H1 (cell line): ENCODE measurements around the gene MMS19. TPM values are rescaled to one million over a fixed set of nuclear protein-coding genes. Genes with fewer than 3 reads are reported as not detected.

Source experiments
- CTCF ChIA-PET: fragments of 300-600 bp; sonication (Branson Sonifier 250); formaldehyde crosslinking; loops from one replicate; lab custom pipeline; 2021; ENCODE audit not compliant: partially characterized antibody; lab: Charles Lee
- POLR2A ChIA-PET: fragments of 300-600 bp; sonication (Branson Sonifier 250); formaldehyde crosslinking; loops from one replicate; lab custom pipeline; 2021; ENCODE audit warnings: inconsistent platforms; ENCODE audit not compliant: partially characterized antibody; lab: Charles Lee
- DNase-seq, 2 experiments: peaks; one replicate each; pipeline versions ENCODE4 v3.0.0 to v3.0.0-alpha.2; 2010 to 2022; ENCODE audit warnings: low spot score in 2 of 2, low read depth in 1 of 2, mixed read lengths in 1 of 2
- FAIRE-seq: peaks from 2 replicates; lab custom pipeline; 2011; peaks lifted over from hg19 to GRCh38; lab: Jason Lieb, UNC
- H2AFZ ChIP-seq: 2 replicates; pipeline ENCODE4 v1.8.1; 2012; ENCODE audit warnings: low read length, inconsistent platforms
- H2AK5ac ChIP-seq: 2 replicates; pipeline ENCODE4 v1.6.1; 2013; ENCODE audit warnings: low read depth, low read length
- H2BK120ac ChIP-seq: replicated peaks from 2 replicates; pipeline ENCODE3; 2013; ENCODE audit warnings: low read depth, low read length, inconsistent platforms
- H2BK12ac ChIP-seq: 2 replicates; pipeline ENCODE4 v1.6.1; 2013; ENCODE audit warnings: low read depth, low read length
- H2BK15ac ChIP-seq: 2 replicates; pipeline ENCODE4 v1.6.1; 2013; ENCODE audit warnings: low read length
- H2BK20ac ChIP-seq: 2 replicates; pipeline ENCODE4 v1.6.1; 2013; ENCODE audit warnings: low read length
- H2BK5ac ChIP-seq: 2 replicates; pipeline ENCODE4 v1.6.1; 2013; ENCODE audit warnings: low read depth, low read length
- H3K14ac ChIP-seq: 2 replicates; pipeline ENCODE4 v1.6.1; 2013; ENCODE audit warnings: inconsistent platforms; ENCODE audit not compliant: insufficient read length
- H3K18ac ChIP-seq: 2 replicates; pipeline ENCODE4 v1.6.1; 2013; ENCODE audit warnings: low read length; ENCODE audit errors: extremely low read depth
- H3K23ac ChIP-seq: 2 replicates; pipeline ENCODE4 v1.6.1; 2013; ENCODE audit warnings: inconsistent platforms; ENCODE audit not compliant: insufficient read length
- H3K23me2 ChIP-seq: 2 replicates; pipeline ENCODE4 v1.6.1; 2013; ENCODE audit warnings: low read depth, low read length
- H3K27ac ChIP-seq: 2 replicates; pipeline ENCODE4 v1.6.1; 2011; ENCODE audit warnings: low read depth, low read length, inconsistent platforms
- H3K27me3 ChIP-seq, 4 experiments: replicated peaks in 1 of 4; 1 replicate in 1 of 4; 2 replicates in 3 of 4; pipeline versions ENCODE4 v1.6.1 to v1.8.1; 2011 to 2013; ENCODE audit warnings: low read length in 3 of 4, mild to moderate bottlenecking in 3 of 4, inconsistent platforms in 2 of 4, mixed read lengths in 2 of 4, moderate library complexity in 1 of 4; ENCODE audit not compliant: control insufficient read depth in 3 of 4, insufficient read depth in 3 of 4; ENCODE audit errors: extremely low read depth in 1 of 4
- H3K36me3 ChIP-seq, 4 experiments: 2 replicates each; pipeline versions ENCODE4 v1.6.1 to v1.8.1; 2011 to 2013; ENCODE audit warnings: mild to moderate bottlenecking in 4 of 4, low read length in 3 of 4, moderate library complexity in 2 of 4, control low read depth in 1 of 4, inconsistent platforms in 1 of 4; ENCODE audit not compliant: insufficient read depth in 4 of 4, control insufficient read depth in 2 of 4
- H3K4ac ChIP-seq: replicated peaks from 2 replicates; pipeline ENCODE3; 2013; ENCODE audit warnings: low read length, low read depth, mixed read lengths, inconsistent platforms; ENCODE audit not compliant: insufficient read length
- H3K4me1 ChIP-seq, 4 experiments: replicated peaks in 1 of 4; 1 replicate in 1 of 4; 2 replicates in 3 of 4; pipeline versions ENCODE4 v1.6.1 to v1.8.1; 2011 to 2013; ENCODE audit warnings: low read length in 3 of 4, inconsistent platforms in 2 of 4, mixed read lengths in 1 of 4; ENCODE audit not compliant: insufficient read depth in 4 of 4, control insufficient read depth in 3 of 4
- H3K4me2 ChIP-seq, 2 experiments: 2 replicates each; pipeline versions ENCODE4 v1.6.1 to v1.8.1; 2011 to 2013; ENCODE audit warnings: low read depth in 2 of 2, low read length in 2 of 2, control low read depth in 1 of 2, inconsistent platforms in 1 of 2, mild to moderate bottlenecking in 1 of 2; ENCODE audit not compliant: insufficient read depth in 1 of 2
- H3K4me3 ChIP-seq, 4 experiments: fragments of 200-600, 300-600 bp in 1 of 4; sonication (generic), shearing (Covaris generic), sonication (Bioruptor Twin) in 1 of 4; 2 replicates each; pipeline versions ENCODE4 v1.5.1 to v1.8.1; 2011 to 2016; ENCODE audit warnings: low read length in 4 of 4, low read depth in 3 of 4, control low read depth in 2 of 4, inconsistent platforms in 2 of 4, mild to moderate bottlenecking in 2 of 4, mixed read lengths in 1 of 4, moderate library complexity in 1 of 4; ENCODE audit not compliant: insufficient read depth in 2 of 4; ENCODE audit errors: extremely low read depth in 1 of 4
- H3K56ac ChIP-seq: replicated peaks from 2 replicates; pipeline ENCODE3; 2013; ENCODE audit warnings: low read depth, mild to moderate bottlenecking, mixed read lengths, low read length, inconsistent platforms; ENCODE audit not compliant: insufficient read length
- H3K79me1 ChIP-seq: 2 replicates; pipeline ENCODE4 v1.6.1; 2013; ENCODE audit warnings: low read depth, low read length, control low read depth
- H3K79me2 ChIP-seq, 2 experiments: 2 replicates each; pipeline versions ENCODE4 v1.6.1 to v1.8.1; 2012 to 2013; ENCODE audit warnings: low read length in 2 of 2, mild to moderate bottlenecking in 2 of 2, inconsistent platforms in 1 of 2; ENCODE audit not compliant: insufficient read depth in 2 of 2, control insufficient read depth in 1 of 2
- H3K9ac ChIP-seq, 4 experiments: replicated peaks in 1 of 4; 1 replicate in 1 of 4; 2 replicates in 3 of 4; pipeline versions ENCODE4 v1.6.1 to v1.8.1; 2011 to 2013; ENCODE audit warnings: low read depth in 3 of 4, low read length in 3 of 4, control low read depth in 2 of 4, mild to moderate bottlenecking in 2 of 4, moderate library complexity in 2 of 4, inconsistent platforms in 1 of 4; ENCODE audit errors: extremely low read depth in 1 of 4
- H3K9me3 ChIP-seq, 2 experiments: 2 replicates each; pipeline versions ENCODE4 v1.6.1 to v1.8.1; 2012 to 2013; ENCODE audit warnings: mild to moderate bottlenecking in 2 of 2, moderate library complexity in 2 of 2, control low read depth in 1 of 2, inconsistent platforms in 1 of 2, low read depth in 1 of 2, low read length in 1 of 2, mixed read lengths in 1 of 2; ENCODE audit not compliant: insufficient read depth in 2 of 2
- H4K20me1 ChIP-seq, 2 experiments: replicated peaks in 1 of 2; 2 replicates each; pipeline versions ENCODE3 to v1.8.1; 2011 to 2013; ENCODE audit warnings: inconsistent platforms in 2 of 2, low read length in 2 of 2, mild to moderate bottlenecking in 1 of 2; ENCODE audit not compliant: insufficient read depth in 2 of 2, control insufficient read depth in 1 of 2
- H4K5ac ChIP-seq: 2 replicates; pipeline ENCODE4 v1.6.1; 2013; ENCODE audit warnings: low read length, low read depth, mixed read lengths, inconsistent platforms; ENCODE audit not compliant: insufficient read length
- H4K8ac ChIP-seq: 2 replicates; pipeline ENCODE4 v1.8.0; 2013; ENCODE audit warnings: mild to moderate bottlenecking, moderate library complexity, low read length, inconsistent platforms; ENCODE audit not compliant: insufficient read depth; ENCODE audit errors: extremely low read depth
- H4K91ac ChIP-seq: replicated peaks from 2 replicates; pipeline ENCODE3; 2013; ENCODE audit warnings: low read length, mixed read lengths, inconsistent platforms; ENCODE audit not compliant: insufficient read length
- CHD2 ChIP-seq: IDR thresholded peaks from 2 replicates; pipeline ENCODE4 v1.6.1; 2012; ENCODE audit warnings: low read length, improper control_type of control experiment
- SP4 ChIP-seq: IDR thresholded peaks from 2 replicates; pipeline ENCODE4 v1.6.1; 2012; ENCODE audit warnings: low read length, inconsistent platforms
- WGBS, 2 experiments: shearing (Covaris generic) in 1 of 2; methylation state at CpG; one replicate each; pipeline versions ENCODE4 v1.1.6 to v1.1.7; 2013 to 2015; ENCODE audit warnings: low lambda C conversion rate in 2 of 2, mixed read lengths in 2 of 2, inconsistent platforms in 1 of 2, low coverage in 1 of 2, missing lambda C conversion rate in 1 of 2; ENCODE audit not compliant: insufficient replicate concordance in 2 of 2, insufficient coverage in 1 of 2, insufficient read length in 1 of 2; ENCODE audit errors: extremely low coverage in 1 of 2, missing lambda C conversion rate in 1 of 2; 5-methylcytosine and 5-hydroxymethylcytosine counted together
- polyA plus RNA-seq, 7 experiments: library from polyadenylated mRNA; depleted of rRNA in 3 of 7; stranded (reverse) in 5 of 7; unstranded in 2 of 7; fragments of >200 nt in 5 of 7; fragments of 200-250 nt in 2 of 7; gene quantifications; 1 replicate in 5 of 7; 2 replicates in 1 of 7; 4 replicates in 1 of 7; pipeline versions ENCODE4 v1.2.1 to v1.2.3, GENCODE V29; 2011 to 2013; ENCODE audit warnings: missing spikeins in 2 of 7, mixed read lengths in 2 of 7
- total RNA-seq: library from RNA; stranded (reverse); fragmentation: NEBNext Ultra II Directional; extraction: Animal tissue kit (Norgen Biotek cat#: 25700); gene quantifications from 2 replicates; pipeline ENCODE4 v1.2.1, GENCODE V29; 2021
- TF ChIP-seq, protein P1 (sequence below): IDR thresholded peaks from 2 replicates; pipeline ENCODE4 v1.6.1; 2012; ENCODE audit warnings: inconsistent platforms

Gene MMS19
- total and polyA plus RNA-seq, 2 of the 8 experiments (the other 6 are each of a cell fraction or from before 2014, with no cell fraction given), result 130 to 221 TPM

DNA sequence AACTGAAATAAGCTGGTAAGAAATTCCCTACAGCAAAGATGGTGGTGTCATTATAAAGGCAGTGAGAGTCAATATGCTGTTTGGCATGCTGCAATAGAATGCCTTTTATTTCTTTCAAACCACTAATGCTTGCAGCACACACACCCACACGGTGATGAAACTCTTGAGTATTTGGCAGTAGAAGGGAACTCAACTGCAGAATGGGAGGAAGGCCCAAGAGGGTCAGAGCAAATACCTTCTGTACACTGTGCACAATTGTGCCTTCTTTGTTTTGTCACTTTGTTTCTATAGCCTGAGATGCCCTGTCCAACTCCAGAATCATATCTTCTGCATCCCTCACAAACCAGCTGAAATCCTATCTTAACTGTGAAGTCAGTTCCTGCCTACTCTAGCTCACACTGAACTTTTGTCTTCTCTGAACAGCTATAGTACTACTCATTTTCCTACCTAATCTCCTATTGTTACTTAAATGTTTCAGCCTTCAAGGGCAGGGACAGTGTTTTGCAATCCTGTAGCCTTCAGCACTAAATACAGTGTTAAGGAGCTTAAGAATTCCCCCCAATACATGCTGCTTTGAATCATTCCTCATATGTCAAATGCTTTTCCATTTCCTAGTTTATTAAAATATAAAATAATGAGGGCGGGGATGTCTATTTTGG is 22.2 kb downstream of the MMS19 start:
- H3K9me3 ChIP-seq, result no peaks in the 10 kb centered on the region
- H2BK15ac ChIP-seq, result no peak overlapping the region
- no peak overlapping the region for H4K5ac ChIP-seq
- no peak overlapping the region for H3K23ac ChIP-seq
- DNase-seq, result no peak
- H4K8ac ChIP-seq, result no peak overlapping the region
- peaks cover 0 to 2% of the 10 kb centered on the region in 2 experiments for H4K20me1 ChIP-seq
- CTCF ChIA-PET, result interaction anchor here (1.2 to 6.6 kb wide), 7 partner anchors 10 to 210 kb away, joined by 3 to 46 read pairs (median 4); no protein-coding TSS in a partner anchor
- FAIRE-seq, result no peak
- H4K91ac ChIP-seq, result no peak overlapping the region
- TF ChIP-seq, protein P1, sequence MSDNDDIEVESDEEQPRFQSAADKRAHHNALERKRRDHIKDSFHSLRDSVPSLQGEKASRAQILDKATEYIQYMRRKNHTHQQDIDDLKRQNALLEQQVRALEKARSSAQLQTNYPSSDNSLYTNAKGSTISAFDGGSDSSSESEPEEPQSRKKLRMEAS, result no peak
- no peak for TF ChIP-seq SP4
- TF ChIP-seq CHD2, result no peak
- no peaks in the 10 kb centered on the region for H3K27me3 ChIP-seq
- H3K79me1 ChIP-seq, result 0 out of 2 replicates have a peak, but pooled peaks cover 4% of the 10 kb centered on the region
- H3K4me2 ChIP-seq, result no peak overlapping the region
- WGBS, 2 experiments, result 93% methylated on average over 2 of the region's 2 CpGs; no CpG with 5 or more reads in 1 of the 2 experiments
- H3K9ac ChIP-seq, result no peak overlapping the region
- no peak overlapping the region for H3K27ac ChIP-seq
- no peak overlapping the region for H2BK5ac ChIP-seq
- no peak overlapping the region for H3K14ac ChIP-seq
- no peak overlapping the region for H3K4ac ChIP-seq
- peaks cover 0 to 12% of the 10 kb centered on the region in 2 experiments; a peak in 1 of 4 replicates for H3K79me2 ChIP-seq
- H2AFZ ChIP-seq, result no peak overlapping the region
- peaks cover 25 to 72% (median 47%) of the 10 kb centered on the region in 4 experiments for H3K36me3 ChIP-seq
- H2BK12ac ChIP-seq, result no peak overlapping the region
- H3K18ac ChIP-seq, result no peak overlapping the region
- H2AK5ac ChIP-seq, result no peak overlapping the region
- H3K4me1 ChIP-seq, result peaks cover 8 to 13% (median 10%) of the 10 kb centered on the region in 4 experiments; a peak in 6 of 7 replicates
- H2BK120ac ChIP-seq, result no peak overlapping the region
- no peak overlapping the region for H3K4me3 ChIP-seq
- POLR2A ChIA-PET, result interaction anchor here (0.6 to 3.7 kb wide), 8 partner anchors 10 to 156 kb away, joined by 3 to 17 read pairs (median 4); no protein-coding TSS in a partner anchor
- H2BK20ac ChIP-seq, result no peak overlapping the region
- no peak overlapping the region for H3K56ac ChIP-seq
- H3K23me2 ChIP-seq, result no peaks in the 10 kb centered on the region
